Spleen (tissue), 11 donors: ENCODE measurements around the gene FRMPD1. TPM values are rescaled to one million over a fixed set of nuclear protein-coding genes. Genes with fewer than 3 reads are reported as not detected.

Experiments
- DNase-seq: peaks from one replicate; pipeline ENCODE4 v3.0.0-alpha.2; 2020
- H3K27ac ChIP-seq, 8 donors: fragments of 200-600 bp; sonication (generic) in 7 of 8; 1 replicate in 4 of 8; 2 replicates in 4 of 8; pipeline versions ENCODE4 v1.5.0 to v1.8.0; 2016 to 2021; ENCODE audit warnings: inconsistent platforms in 4 of 8, mild to moderate bottlenecking in 4 of 8, moderate library complexity in 1 of 8
- H3K27me3 ChIP-seq, 7 donors: fragments of 200-600 bp; sonication (generic) in 6 of 7; replicated peaks in 1 of 7; 1 replicate in 4 of 7; 2 replicates in 3 of 7; pipeline versions ENCODE4 v1.5.0 to v1.8.0; 2016 to 2021; ENCODE audit warnings: inconsistent platforms in 3 of 7, mild to moderate bottlenecking in 1 of 7
- H3K36me3 ChIP-seq, 6 donors: fragments of 200-600 bp; sonication (generic) in 5 of 6; 1 replicate in 4 of 6; 2 replicates in 2 of 6; pipeline versions ENCODE4 v1.5.0 to v1.8.0; 2016 to 2021; ENCODE audit warnings: inconsistent platforms in 2 of 6
- H3K4me1 ChIP-seq, 6 donors: fragments of 200-600 bp; sonication (generic) in 5 of 6; 1 replicate in 3 of 6; 2 replicates in 3 of 6; pipeline versions ENCODE4 v1.5.0 to v1.8.0; 2016 to 2021; ENCODE audit warnings: inconsistent platforms in 3 of 6
- H3K4me3 ChIP-seq, 8 donors: fragments of 200-600 bp; sonication (generic) in 7 of 8; 1 replicate in 4 of 8; 2 replicates in 4 of 8; pipeline versions ENCODE4 v1.5.0 to v1.8.0; 2016 to 2021; ENCODE audit warnings: inconsistent platforms in 4 of 8, mild to moderate bottlenecking in 4 of 8, moderate library complexity in 2 of 8
- H3K9me3 ChIP-seq, 8 donors: fragments of 200-600 bp; sonication (generic) in 7 of 8; 1 replicate in 4 of 8; 2 replicates in 4 of 8; pipeline versions ENCODE4 v1.5.0 to v1.8.0; 2016 to 2021; ENCODE audit warnings: inconsistent platforms in 4 of 8
- POLR2A ChIP-seq, 3 donors: fragments of 450-650 bp; IDR thresholded peaks; one replicate each; pipeline ENCODE4 v1.5.1; 2017; ENCODE audit warnings: antibody characterized with exemption in 3 of 3, mild to moderate bottlenecking in 1 of 3
- POLR2AphosphoS5 ChIP-seq, 3 donors: sonication (generic); formaldehyde crosslinking; IDR thresholded peaks; one replicate each; pipeline ENCODE4 v1.5.1; 2017; ENCODE audit warnings: antibody characterized with exemption in 3 of 3
- WGBS, 5 donors: extraction: QIAGEN DNeasy Blood & Tissue Kit in 3 of 5; methylation state at CpG; one replicate each; pipeline versions ENCODE4 v1.1.5 to v1.1.7; 2013 to 2018; 5-methylcytosine and 5-hydroxymethylcytosine counted together
- intact Hi-C: fragments of 100-400 bp; cut with DNase I; formaldehyde crosslinking; loops from one replicate; pipeline ENCODE4 v1.15.0; 2023; ENCODE audit warnings: low total_unique reads
- polyA plus RNA-seq, 3 donors: library from polyadenylated mRNA; stranded (reverse); fragments of 200-250 nt; gene quantifications; one replicate each; pipeline ENCODE4 v1.2.1, GENCODE V29; 2013
- total RNA-seq, 7 donors: library from RNA; depleted of rRNA in 3 of 7; stranded (reverse); fragments of >200 nt in 3 of 7; fragmentation: NEBNext Ultra II Directional in 4 of 7; extraction: Animal tissue kit (Norgen Biotek cat#: 25700) in 4 of 7; gene quantifications; one replicate each; pipeline versions ENCODE4 v1.1.0 to v1.2.1, GENCODE V29; 2016 to 2021
- TF ChIP-seq, protein P1 (sequence below), 11 experiments: fragments of 200-600 bp in 7 of 11; fragments of 450-650 bp in 4 of 11; sonication (generic) in 4 of 11; IDR thresholded peaks in 8 of 11; conservative IDR thresholded peaks in 3 of 11; 1 replicate in 7 of 11; 2 replicates in 4 of 11; pipeline versions ENCODE4 v1.4.0 to v1.8.0; 2016 to 2021; ENCODE audit warnings: antibody characterized with exemption in 11 of 11, inconsistent platforms in 4 of 11, mild to moderate bottlenecking in 1 of 11
- donor health status: healthy with polysubstance abuse.
- donor health status: DM: no; HTN: no; CAD: no; lungs with moderate emphysema.
- donor health status: DM: no; HTN: no; CAD: no.
- donor health status: Bipolar disorder and iron deficiency.
- donor health status: healthy.
- donor health status: DM: no; HTN: no; CAD: no.
- donor health status: DM: yes; HTN: yes; CAD: no.

FRMPD1 gene
- total and polyA plus RNA-seq, 10 donors: 0.09 to 0.47 (median 0.20) TPM; not detected in 3

DNA sequence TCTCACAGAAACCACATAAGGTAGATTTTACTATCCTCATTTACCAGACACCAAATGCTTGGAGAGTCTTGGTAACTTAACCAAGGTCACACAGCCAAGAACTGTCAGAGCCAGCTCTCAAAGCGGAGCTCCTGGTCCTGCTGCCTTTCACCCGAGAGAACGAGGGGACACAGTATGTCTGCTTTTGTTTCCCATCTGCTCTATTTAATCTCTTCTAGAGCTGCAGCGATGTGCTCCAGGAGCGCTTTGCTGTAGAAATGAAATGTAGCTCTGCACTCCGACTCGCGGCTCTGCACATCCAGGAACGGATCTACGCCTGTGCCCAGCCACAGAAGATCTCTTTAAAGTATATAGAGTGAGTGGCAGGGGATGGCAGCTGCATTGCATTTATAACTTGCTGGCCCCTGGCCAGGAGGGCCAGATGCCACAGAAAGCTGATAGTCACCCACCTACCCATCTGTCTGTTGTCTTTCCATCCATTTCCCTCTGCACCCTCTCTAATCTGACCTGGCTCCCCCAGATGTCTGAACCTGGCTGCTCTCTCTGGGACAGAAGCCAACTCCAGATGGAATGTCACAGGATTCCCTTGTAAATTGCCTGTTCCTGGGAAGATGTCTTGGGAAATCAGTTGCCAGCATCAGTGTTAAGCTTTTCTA lies 81.5 kb downstream of the FRMPD1 start:
- 88 to 95% (median 89%) methylated on average over 10 of the region's 10 CpGs for WGBS, 5 donors
- no peak overlapping the region for H3K4me3 ChIP-seq
- peaks cover 0 to 9% (median 0%) of the 10 kb centered on the region in 7 donors for H3K27me3 ChIP-seq
- no peak for DNase-seq
- no peak overlapping the region for H3K27ac ChIP-seq
- H3K36me3 ChIP-seq: no peaks in the 10 kb centered on the region
- TF ChIP-seq, protein P1, sequence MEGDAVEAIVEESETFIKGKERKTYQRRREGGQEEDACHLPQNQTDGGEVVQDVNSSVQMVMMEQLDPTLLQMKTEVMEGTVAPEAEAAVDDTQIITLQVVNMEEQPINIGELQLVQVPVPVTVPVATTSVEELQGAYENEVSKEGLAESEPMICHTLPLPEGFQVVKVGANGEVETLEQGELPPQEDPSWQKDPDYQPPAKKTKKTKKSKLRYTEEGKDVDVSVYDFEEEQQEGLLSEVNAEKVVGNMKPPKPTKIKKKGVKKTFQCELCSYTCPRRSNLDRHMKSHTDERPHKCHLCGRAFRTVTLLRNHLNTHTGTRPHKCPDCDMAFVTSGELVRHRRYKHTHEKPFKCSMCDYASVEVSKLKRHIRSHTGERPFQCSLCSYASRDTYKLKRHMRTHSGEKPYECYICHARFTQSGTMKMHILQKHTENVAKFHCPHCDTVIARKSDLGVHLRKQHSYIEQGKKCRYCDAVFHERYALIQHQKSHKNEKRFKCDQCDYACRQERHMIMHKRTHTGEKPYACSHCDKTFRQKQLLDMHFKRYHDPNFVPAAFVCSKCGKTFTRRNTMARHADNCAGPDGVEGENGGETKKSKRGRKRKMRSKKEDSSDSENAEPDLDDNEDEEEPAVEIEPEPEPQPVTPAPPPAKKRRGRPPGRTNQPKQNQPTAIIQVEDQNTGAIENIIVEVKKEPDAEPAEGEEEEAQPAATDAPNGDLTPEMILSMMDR (IDR thresholded peaks at IDR 0.05 in 8 of 11, conservative IDR thresholded peaks at IDR 0.05 in 3 of 11): no peak
- TF ChIP-seq POLR2A (IDR thresholded peaks at IDR 0.05) (no peak), POLR2AphosphoS5 (IDR thresholded peaks at IDR 0.05) (no peak)
- intact Hi-C loops: no loop called here
- H3K4me1 ChIP-seq: no peaks in the 10 kb centered on the region
- no peaks in the 10 kb centered on the region for H3K9me3 ChIP-seq

DNA sequence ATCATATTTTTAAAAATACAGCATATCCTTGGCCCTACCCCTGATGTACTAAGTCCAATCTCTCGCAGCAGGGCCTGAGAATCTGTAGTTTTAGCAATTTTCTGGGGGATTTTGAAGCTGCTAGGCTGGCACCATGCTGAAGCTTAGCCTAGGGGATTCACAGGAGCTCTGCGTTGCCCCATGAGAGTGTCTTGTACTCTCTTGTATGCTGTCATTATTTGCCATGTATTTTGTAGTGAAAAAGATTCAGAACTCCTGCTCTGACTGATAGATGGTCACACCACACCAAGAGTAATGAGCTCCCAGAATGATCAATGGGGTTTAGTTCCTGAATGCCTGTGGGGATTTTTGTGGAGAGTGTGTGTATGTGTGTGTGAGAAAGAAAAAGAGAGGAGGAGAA lies 82.2 kb downstream of the FRMPD1 start:
- Histone ChIP-seq H3K36me3 (no peaks in the 10 kb centered on the region), H3K4me1 (no peaks in the 10 kb centered on the region), H3K27me3 (peaks cover 0 to 8% (median 0%) of the 10 kb centered on the region in 7 donors), H3K4me3 (no peak overlapping the region), H3K27ac (no peak overlapping the region), H3K9me3 (no peaks in the 10 kb centered on the region)
- 37 to 85% (median 74%) methylated on average over 1 to 2 of the region's 2 CpGs for WGBS, 5 donors
- no peak for DNase-seq
- no peak for TF ChIP-seq POLR2AphosphoS5 (IDR thresholded peaks at IDR 0.05)
- TF ChIP-seq, protein P1 (IDR thresholded peaks at IDR 0.05 in 8 of 11, conservative IDR thresholded peaks at IDR 0.05 in 3 of 11): no peak
- no peak for TF ChIP-seq POLR2A (IDR thresholded peaks at IDR 0.05)
- intact Hi-C loops: no loop called here

DNA sequence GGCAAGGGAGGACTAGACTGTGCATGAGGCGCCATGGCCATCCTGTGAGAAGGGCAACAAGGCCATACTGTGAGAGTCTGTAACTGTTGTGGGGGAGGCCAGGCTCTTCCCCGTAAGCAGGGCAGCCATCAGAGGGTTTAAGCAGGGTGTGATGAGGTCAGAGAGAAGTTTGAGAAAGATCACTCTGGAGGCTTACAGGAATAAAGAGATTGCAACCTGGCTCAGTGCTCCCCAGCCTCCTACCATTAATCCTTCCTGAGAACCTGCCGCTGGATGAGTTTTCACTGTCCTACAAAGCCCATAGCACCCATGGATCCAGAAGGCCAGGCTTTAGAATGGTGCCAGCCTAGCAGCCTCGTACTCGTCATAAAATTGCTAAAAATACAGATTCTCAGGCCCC lies 88.5 kb downstream of the FRMPD1 start:
- Histone ChIP-seq H3K27ac (no peak overlapping the region), H3K4me3 (no peak overlapping the region), H3K36me3 (no peaks in the 10 kb centered on the region), H3K9me3 (no peaks in the 10 kb centered on the region), H3K27me3 (no peaks in the 10 kb centered on the region), H3K4me1 (no peaks in the 10 kb centered on the region)
- no peak for DNase-seq
- 79 to 94% (median 88%) methylated on average over 5 of the region's 5 CpGs for WGBS, 5 donors
- TF ChIP-seq POLR2AphosphoS5 (IDR thresholded peaks at IDR 0.05) (no peak), POLR2A (IDR thresholded peaks at IDR 0.05) (no peak)
- TF ChIP-seq, protein P1 (IDR thresholded peaks at IDR 0.05 in 8 of 11, conservative IDR thresholded peaks at IDR 0.05 in 3 of 11): no peak
- intact Hi-C loops: no loop called here

DNA sequence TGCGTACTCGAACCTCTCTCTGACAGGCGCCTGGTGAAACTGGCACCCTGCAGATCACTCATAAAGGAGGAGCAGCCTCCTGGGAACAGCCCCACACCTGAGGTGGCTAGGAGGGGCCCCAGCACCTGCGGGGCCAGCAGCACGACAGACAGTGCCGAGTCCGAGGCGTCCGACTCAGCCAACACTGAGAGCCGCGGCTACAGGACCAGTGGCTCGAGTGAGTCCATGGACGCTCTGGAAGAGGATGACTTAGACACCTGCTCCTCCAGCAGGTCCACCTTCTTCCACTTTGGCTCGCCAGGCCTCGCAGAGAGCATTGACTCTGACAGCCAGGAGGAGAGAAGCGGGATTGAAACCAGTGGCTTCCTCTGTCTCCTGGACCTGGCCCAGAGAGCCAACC lies 89.4 kb downstream of the FRMPD1 start:
- intact Hi-C loops: loop anchor here (10.0 kb wide), 1 partner anchor 665 kb away; no protein-coding TSS in a partner anchor
- Histone ChIP-seq H3K36me3 (no peaks in the 10 kb centered on the region), H3K4me1 (no peaks in the 10 kb centered on the region), H3K27me3 (no peaks in the 10 kb centered on the region), H3K4me3 (no peak overlapping the region), H3K27ac (no peak overlapping the region), H3K9me3 (no peaks in the 10 kb centered on the region)
- DNase-seq: no peak
- TF ChIP-seq POLR2A (IDR thresholded peaks at IDR 0.05): no peak
- TF ChIP-seq, protein P1 (IDR thresholded peaks at IDR 0.05 in 8 of 11, conservative IDR thresholded peaks at IDR 0.05 in 3 of 11): no peak
- TF ChIP-seq POLR2AphosphoS5 (IDR thresholded peaks at IDR 0.05): no peak
- WGBS, 5 donors: 93 to 100% (median 95%) methylated on average over 12 to 16 of the region's 16 CpGs
